Measurements from ENCODE around the gene RCBTB1. TPM values are rescaled to one million over a fixed set of nuclear protein-coding genes. Genes with fewer than 3 reads are reported as not detected.
A peak's percentile ranks its signal among the peaks of the same experiment; 100 is the strongest.

Gene RCBTB1
- polyA plus RNA-seq, 1 of the 3 experiments (the other 2 are of a cell fraction): 13.2 TPM

- no peak overlapping the region for H3K4me2 ChIP-seq
- H3K4me1 ChIP-seq (ENCODE audit: control insufficient read depth in 1 of 2, insufficient read depth in 2 of 2, low read depth in 1 of 2, low read length in 1 of 2): no peaks in the 10 kb centered on the region
- no peak for TF ChIP-seq FOXM1 (IDR thresholded peaks at IDR 0.05; ENCODE audit: low read depth)
- peak; percentile 25; the same call in 1 of the 2 replicates for TF ChIP-seq TCF12 (IDR thresholded peaks at IDR 0.05)
- no peaks in the 10 kb centered on the region for H3K9me2 ChIP-seq
- POLR2A ChIA-PET: interaction anchor here (0.7 to 1.2 kb wide), 2 partner anchors 45 to 714 kb away, joined by 3 read pairs; partner anchors contain the start of gene RCBTB1
- H4K20me1 ChIP-seq (ENCODE audit: insufficient read depth): no peaks in the 10 kb centered on the region
- H3K36me3 ChIP-seq (replicated peaks in 1 of 2; ENCODE audit: control insufficient read depth in 1 of 2, insufficient read depth in 2 of 2, low read length in 1 of 2): no peaks in the 10 kb centered on the region
- H2AFZ ChIP-seq (ENCODE audit: low read depth): no peak overlapping the region
- H3K79me2 ChIP-seq (ENCODE audit: insufficient read depth): no peaks in the 10 kb centered on the region
- H3K4me3 ChIP-seq (ENCODE audit: low read depth in 2 of 2, low read length in 1 of 2): no peak overlapping the region
- no peak overlapping the region for H3K9ac ChIP-seq
- WGBS (ENCODE audit: low lambda C conversion rate): 90% methylated on average over 4 of the region's 4 CpGs
- no peak for DNase-seq
- H3K27ac ChIP-seq (ENCODE audit: low read depth in 2 of 2, low read length in 1 of 2): no peak overlapping the region
- H3K9me3 ChIP-seq: no peaks in the 10 kb centered on the region
- H3K27me3 ChIP-seq (ENCODE audit: insufficient read depth): no peaks in the 10 kb centered on the region
- H3F3A ChIP-seq (replicated peaks; ENCODE audit: insufficient read depth): no peaks in the 10 kb centered on the region
- CTCF ChIA-PET: interaction anchor here (0.7 to 1.6 kb wide), 5 partner anchors 11 to 322 kb away, joined by 3 to 4 read pairs (median 3); no protein-coding TSS in a partner anchor
Measured at GRCh38 chr13:49629947-49630346, 44.6 kb upstream of the RCBTB1 start.

- no peak overlapping the region for H3K9ac ChIP-seq
- H3K4me2 ChIP-seq: no peak overlapping the region
- no peaks in the 10 kb centered on the region for H3K36me3 ChIP-seq (replicated peaks in 1 of 2; ENCODE audit: control insufficient read depth in 1 of 2, insufficient read depth in 2 of 2, low read length in 1 of 2)
- no peak overlapping the region for H2AFZ ChIP-seq (ENCODE audit: low read depth)
- no peaks in the 10 kb centered on the region for H3K27me3 ChIP-seq (ENCODE audit: insufficient read depth)
- 86% methylated on average over 8 of the region's 8 CpGs for WGBS (ENCODE audit: low lambda C conversion rate)
- TF ChIP-seq GATA2 (CRISPR knock-in tag; IDR thresholded peaks at IDR 0.05) (no peak), EZH2phosphoT487 (IDR thresholded peaks at IDR 0.05; ENCODE audit: borderline replicate concordance, low read depth) (no peak), RCOR1 (IDR thresholded peaks at IDR 0.05; ENCODE audit: low read length) (no peak), SMC3 (IDR thresholded peaks at IDR 0.05; ENCODE audit: low read depth, low read length) (no peak), CHD2 (IDR thresholded peaks at IDR 0.05; ENCODE audit: low read length, partially characterized antibody) (no peak), MEF2A (IDR thresholded peaks at IDR 0.05; ENCODE audit: borderline replicate concordance, low read depth) (no peak), FOXM1 (IDR thresholded peaks at IDR 0.05; ENCODE audit: low read depth) (no peak), EP300 (IDR thresholded peaks at IDR 0.05; ENCODE audit: borderline replicate concordance in 1 of 2, low read depth in 1 of 2, low read length in 1 of 2) (no peak), RXRA (IDR thresholded peaks at IDR 0.05; ENCODE audit: borderline replicate concordance, low read depth) (no peak), IRF3 (IDR thresholded peaks at IDR 0.05; ENCODE audit: low read depth, low read length) (no peak), RFX5 (IDR thresholded peaks at IDR 0.05; ENCODE audit: low read length) (no peak), POLR2AphosphoS5 (IDR thresholded peaks at IDR 0.05; ENCODE audit: low read depth, low read length) (no peak), SIN3A (IDR thresholded peaks at IDR 0.05; ENCODE audit: borderline replicate concordance, low read depth, low read length) (no peak), ZBTB33 (IDR thresholded peaks at IDR 0.05; ENCODE audit: borderline replicate concordance, low read depth) (no peak), NFIC (IDR thresholded peaks at IDR 0.05; ENCODE audit: borderline replicate concordance) (no peak)
- TF ChIP-seq, protein P1, sequence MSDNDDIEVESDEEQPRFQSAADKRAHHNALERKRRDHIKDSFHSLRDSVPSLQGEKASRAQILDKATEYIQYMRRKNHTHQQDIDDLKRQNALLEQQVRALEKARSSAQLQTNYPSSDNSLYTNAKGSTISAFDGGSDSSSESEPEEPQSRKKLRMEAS (IDR thresholded peaks at IDR 0.05; ENCODE audit: low read depth): no peak
- TF ChIP-seq, protein P2, sequence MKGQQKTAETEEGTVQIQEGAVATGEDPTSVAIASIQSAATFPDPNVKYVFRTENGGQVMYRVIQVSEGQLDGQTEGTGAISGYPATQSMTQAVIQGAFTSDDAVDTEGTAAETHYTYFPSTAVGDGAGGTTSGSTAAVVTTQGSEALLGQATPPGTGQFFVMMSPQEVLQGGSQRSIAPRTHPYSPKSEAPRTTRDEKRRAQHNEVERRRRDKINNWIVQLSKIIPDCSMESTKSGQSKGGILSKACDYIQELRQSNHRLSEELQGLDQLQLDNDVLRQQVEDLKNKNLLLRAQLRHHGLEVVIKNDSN (IDR thresholded peaks at IDR 0.05; ENCODE audit: borderline replicate concordance, low read depth): no peak
- TF ChIP-seq, protein P3, sequence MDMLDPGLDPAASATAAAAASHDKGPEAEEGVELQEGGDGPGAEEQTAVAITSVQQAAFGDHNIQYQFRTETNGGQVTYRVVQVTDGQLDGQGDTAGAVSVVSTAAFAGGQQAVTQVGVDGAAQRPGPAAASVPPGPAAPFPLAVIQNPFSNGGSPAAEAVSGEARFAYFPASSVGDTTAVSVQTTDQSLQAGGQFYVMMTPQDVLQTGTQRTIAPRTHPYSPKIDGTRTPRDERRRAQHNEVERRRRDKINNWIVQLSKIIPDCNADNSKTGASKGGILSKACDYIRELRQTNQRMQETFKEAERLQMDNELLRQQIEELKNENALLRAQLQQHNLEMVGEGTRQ (IDR thresholded peaks at IDR 0.05; ENCODE audit: borderline replicate concordance, low read depth, low read length): no peak
- no peaks in the 10 kb centered on the region for H3K79me2 ChIP-seq (ENCODE audit: insufficient read depth)
- no peaks in the 10 kb centered on the region for H3K4me1 ChIP-seq (ENCODE audit: control insufficient read depth in 1 of 2, insufficient read depth in 2 of 2, low read depth in 1 of 2, low read length in 1 of 2)
- ChIA-PET POLR2A (interaction anchor here (0.7 to 1.2 kb wide), 2 partner anchors 44 to 715 kb away, joined by 3 read pairs; partner anchors contain the start of gene RCBTB1), CTCF (interaction anchor here (0.7 to 1.6 kb wide), 5 partner anchors 11 to 323 kb away, joined by 3 to 4 read pairs (median 3); no protein-coding TSS in a partner anchor)
- H4K20me1 ChIP-seq (ENCODE audit: insufficient read depth): no peaks in the 10 kb centered on the region
- H3F3A ChIP-seq (replicated peaks; ENCODE audit: insufficient read depth): no peaks in the 10 kb centered on the region
- H3K4me3 ChIP-seq (ENCODE audit: low read depth in 2 of 2, low read length in 1 of 2): no peak overlapping the region
- H3K27ac ChIP-seq (ENCODE audit: low read depth in 2 of 2, low read length in 1 of 2): no peak overlapping the region
- no peaks in the 10 kb centered on the region for H3K9me3 ChIP-seq
- no peak for DNase-seq
- H3K9me2 ChIP-seq: no peaks in the 10 kb centered on the region
Measured at GRCh38 chr13:49629196-49629938, 44.0 kb upstream of the RCBTB1 start.
